M059J (cell line): ENCODE data around the gene MOB3B. TPM values are rescaled to one million over a fixed set of nuclear protein-coding genes. Genes with fewer than 3 reads are reported as not detected.
"Not testable (repeated sequence)": the region's sequence is repeated elsewhere in the genome, so short reads cannot be mapped to it uniquely, and the experiment has no call there.

Experiments used
- DNase-seq: peaks from one replicate; pipeline ENCODE4 v3.0.0-alpha.2; 2012; ENCODE audit warnings: low read depth
- total RNA-seq: library from RNA; depleted of rRNA; stranded (reverse); fragments of >200 nt; shearing (Covaris generic); gene quantifications from 2 replicates; pipeline ENCODE4 v1.2.3, GENCODE V29; 2014

MOB3B gene
- total RNA-seq, 1 experiment from 2014 or later, result 0.15 TPM

- DNase-seq, result no peak
Measured at GRCh38 chr9:27518809-27519208, 10.8 kb downstream of the MOB3B start.

- DNase-seq, result no peak
Measured at GRCh38 chr9:27518006-27518405, 11.6 kb downstream of the MOB3B start.

- no peak for DNase-seq
Measured at GRCh38 chr9:27514551-27514950, 15.1 kb downstream of the MOB3B start.

- no peak for DNase-seq
Measured at GRCh38 chr9:27511771-27512170, 17.8 kb downstream of the MOB3B start.

- peak; percentile 15 for DNase-seq
Measured at GRCh38 chr9:27510780-27511179, 18.8 kb downstream of the MOB3B start.

- no peak for DNase-seq
Measured at GRCh38 chr9:27506981-27507380, 22.6 kb downstream of the MOB3B start.

- peak; percentile 68 for DNase-seq
Measured at GRCh38 chr9:27505744-27506161, 23.9 kb downstream of the MOB3B start.

GRCh38 chr9:27504259-27504658 is 25.4 kb downstream of the MOB3B start:
- no peak for DNase-seq

- DNase-seq, result no peak
Measured at GRCh38 chr9:27503623-27504022, 26.0 kb downstream of the MOB3B start.

GRCh38 chr9:27500902-27501301 is 28.7 kb downstream of the MOB3B start:
- not testable (repeated sequence) for DNase-seq

GRCh38 chr9:27499451-27499850 is 30.2 kb downstream of the MOB3B start:
- DNase-seq, result peak; percentile 82

GRCh38 chr9:27497883-27498417 is 31.7 kb downstream of the MOB3B start:
- no peak for DNase-seq

GRCh38 chr9:27496135-27496504 is 33.5 kb downstream of the MOB3B start:
- DNase-seq, result no peak

GRCh38 chr9:27495480-27496134 is 34.0 kb downstream of the MOB3B start:
- no peak for DNase-seq

- DNase-seq, result no peak
Measured at GRCh38 chr9:27491154-27491553, 38.5 kb downstream of the MOB3B start.

- no peak for DNase-seq
Measured at GRCh38 chr9:27489087-27489876, 40.3 kb downstream of the MOB3B start.

- DNase-seq, result no peak
Measured at GRCh38 chr9:27487927-27488326, 41.7 kb downstream of the MOB3B start.

GRCh38 chr9:27487128-27487640 is 42.4 kb downstream of the MOB3B start:
- DNase-seq, result no peak

GRCh38 chr9:27485158-27485557 is 44.5 kb downstream of the MOB3B start:
- no peak for DNase-seq

- no peak for DNase-seq
Measured at GRCh38 chr9:27483576-27483975, 46.0 kb downstream of the MOB3B start.

GRCh38 chr9:27482709-27483108 is 46.9 kb downstream of the MOB3B start:
- no peak for DNase-seq

GRCh38 chr9:27478322-27478721 is 51.3 kb downstream of the MOB3B start:
- DNase-seq, result no peak
